ENCODE measurements around the gene ZBTB44. TPM values are rescaled to one million over a fixed set of nuclear protein-coding genes. Genes with fewer than 3 reads are reported as not detected.
"Not testable (repeated sequence)": the region's sequence is repeated elsewhere in the genome, so short reads cannot be mapped to it uniquely, and the experiment has no call there.

ZBTB44 gene
- total RNA-seq: 22.5 TPM

GRCh38 chr11:130314750-130315285 is at the start of gene ZBTB44:
Gene ZBTB44 (minus strand): TSS chr11:130314917. CDS start chr11:130261873, 53,044 bp downstream.
- peak; percentile 96 for ATAC-seq

GRCh38 chr11:130359419-130359818 is 44.7 kb upstream of the ZBTB44 start:
- ATAC-seq: no peak

- ATAC-seq: no peak
These were observed 43.7 kb upstream of the ZBTB44 start for GRCh38 chr11:130358398-130358797.

- ATAC-seq: no peak
These were observed 32.5 kb upstream of the ZBTB44 start for GRCh38 chr11:130347261-130347660.

- no peak for ATAC-seq
These were observed 30.1 kb upstream of the ZBTB44 start for GRCh38 chr11:130344841-130345240.

- no peak for ATAC-seq
These were observed 26.1 kb upstream of the ZBTB44 start for GRCh38 chr11:130340671-130341319.

- ATAC-seq: no peak
These were observed 23.9 kb upstream of the ZBTB44 start for GRCh38 chr11:130338667-130339066.

- no peak for ATAC-seq
These were observed 22.8 kb upstream of the ZBTB44 start for GRCh38 chr11:130337281-130338089.

- not testable (repeated sequence) for ATAC-seq
These were observed 16.7 kb upstream of the ZBTB44 start for GRCh38 chr11:130331397-130331796.

- ATAC-seq: no peak
These were observed 15.5 kb upstream of the ZBTB44 start for GRCh38 chr11:130330101-130330684.

GRCh38 chr11:130328420-130328819 is 13.7 kb upstream of the ZBTB44 start:
- no peak for ATAC-seq

- ATAC-seq: no peak
These were observed 13.0 kb upstream of the ZBTB44 start for GRCh38 chr11:130327716-130328115.

- no peak for ATAC-seq
These were observed 11.0 kb upstream of the ZBTB44 start for GRCh38 chr11:130325691-130326090.

GRCh38 chr11:130323452-130324450 is 9.0 kb upstream of the ZBTB44 start:
- peak; percentile 80 for ATAC-seq

GRCh38 chr11:130322126-130322525 is 7.4 kb upstream of the ZBTB44 start:
- no peak for ATAC-seq

GRCh38 chr11:130318031-130318673 is 3.4 kb upstream of the ZBTB44 start:
- no peak for ATAC-seq

GRCh38 chr11:130315354-130315970 is 745 bp upstream of the ZBTB44 start:
- peak; percentile 37 for ATAC-seq

- peak; percentile 76 for ATAC-seq
These were observed 450 bp downstream of the ZBTB44 start for GRCh38 chr11:130314184-130314749.

- ATAC-seq: no peak
These were observed 1.1 kb downstream of the ZBTB44 start for GRCh38 chr11:130313383-130314183.

GRCh38 chr11:130312046-130312445 is 2.7 kb downstream of the ZBTB44 start:
- ATAC-seq: no peak
